Hepatocyte (in vitro differentiated cells): Measurements from ENCODE around the gene LGALS3BP. TPM values are rescaled to one million over a fixed set of nuclear protein-coding genes. Genes with fewer than 3 reads are reported as not detected.

Source experiments
- DNase-seq: peaks from one replicate; pipeline ENCODE4 v3.0.0-alpha.2; 2016; ENCODE audit warnings: low spot score
- H2AFZ ChIP-seq: fragments of 200-600 bp; sonication (generic); 2 replicates; pipeline ENCODE4 v1.6.0; 2016; ENCODE audit warnings: antibody characterized with exemption, mild to moderate bottlenecking
- H3K27ac ChIP-seq: fragments of 200-600 bp; sonication (generic); 2 replicates; pipeline ENCODE4 v1.5.1; 2016; ENCODE audit warnings: mild to moderate bottlenecking
- H3K27me3 ChIP-seq: fragments of 200-600 bp; sonication (generic); 2 replicates; pipeline ENCODE4 v1.6.1; 2016
- H3K36me3 ChIP-seq: fragments of 200-600 bp; sonication (generic); replicated peaks from 2 replicates; pipeline ENCODE4 v1.5.1; 2016; ENCODE audit warnings: low read depth; ENCODE audit not compliant: insufficient read depth
- H3K4me1 ChIP-seq: fragments of 200-600 bp; sonication (generic); 2 replicates; pipeline ENCODE4 v1.5.1; 2016; ENCODE audit warnings: mild to moderate bottlenecking, moderate library complexity; ENCODE audit not compliant: insufficient read depth
- H3K4me2 ChIP-seq: fragments of 200-600 bp; sonication (generic); 2 replicates; pipeline ENCODE4 v1.6.0; 2016
- H3K4me3 ChIP-seq: fragments of 200-600 bp; sonication (generic); 2 replicates; pipeline ENCODE4 v1.5.1; 2016; ENCODE audit warnings: mild to moderate bottlenecking
- H3K79me2 ChIP-seq: fragments of 200-600 bp; sonication (generic); 2 replicates; pipeline ENCODE4 v1.6.0; 2017; ENCODE audit warnings: mild to moderate bottlenecking
- H3K9me2 ChIP-seq: fragments of 200-600 bp; sonication (generic); replicated peaks from 2 replicates; pipeline ENCODE4 v1.6.0; 2017; ENCODE audit warnings: mild to moderate bottlenecking; ENCODE audit not compliant: insufficient read depth
- H3K9me3 ChIP-seq: fragments of 200-600 bp; sonication (generic); 2 replicates; pipeline ENCODE4 v1.5.1; 2016; ENCODE audit warnings: low read depth, mild to moderate bottlenecking
- H4K20me1 ChIP-seq: fragments of 200-600 bp; sonication (generic); 2 replicates; pipeline ENCODE4 v1.6.0; 2016; ENCODE audit warnings: mild to moderate bottlenecking; ENCODE audit not compliant: insufficient read depth, poor library complexity, severe bottlenecking
- CTCF ChIP-seq: fragments of 200-600 bp; sonication (generic); IDR thresholded peaks from 2 replicates; pipeline ENCODE4 v1.5.1; 2016; ENCODE audit warnings: antibody characterized with exemption, mild to moderate bottlenecking; ENCODE audit not compliant: poor library complexity
- EZH2 ChIP-seq: fragments of 200-600 bp; sonication (generic); IDR thresholded peaks from 2 replicates; pipeline ENCODE4 v1.6.1; 2016; ENCODE audit warnings: antibody characterized with exemption, mild to moderate bottlenecking, borderline replicate concordance
- EZH2phosphoT487 ChIP-seq: fragments of 200-600 bp; sonication (generic); IDR thresholded peaks from one replicate; pipeline ENCODE4 v1.6.1; 2018; ENCODE audit warnings: antibody characterized with exemption, mild to moderate bottlenecking, low read depth, moderate library complexity; ENCODE audit not compliant: unreplicated experiment, severe bottlenecking
- WGBS: methylation state at CpG from one replicate; pipeline ENCODE4 v1.1.6; 2016; ENCODE audit warnings: low lambda C conversion rate; ENCODE audit errors: missing lambda C conversion rate; 5-methylcytosine and 5-hydroxymethylcytosine counted together
- polyA plus RNA-seq: library from polyadenylated mRNA; unstranded; fragments of >200 nt; fragmentation: Nextera tagmentation; extraction: Ambion mirVana; gene quantifications from 2 replicates; pipeline ENCODE4 v1.2.1, GENCODE V29; 2016
- total RNA-seq: library from RNA; depleted of rRNA; stranded (reverse); fragments of >200 nt; gene quantifications from 2 replicates; pipeline ENCODE4 v1.2.3, GENCODE V29; 2014

LGALS3BP gene
- total and polyA plus RNA-seq, 2 experiments from 2014 or later = 305 to 787 TPM

DNA sequence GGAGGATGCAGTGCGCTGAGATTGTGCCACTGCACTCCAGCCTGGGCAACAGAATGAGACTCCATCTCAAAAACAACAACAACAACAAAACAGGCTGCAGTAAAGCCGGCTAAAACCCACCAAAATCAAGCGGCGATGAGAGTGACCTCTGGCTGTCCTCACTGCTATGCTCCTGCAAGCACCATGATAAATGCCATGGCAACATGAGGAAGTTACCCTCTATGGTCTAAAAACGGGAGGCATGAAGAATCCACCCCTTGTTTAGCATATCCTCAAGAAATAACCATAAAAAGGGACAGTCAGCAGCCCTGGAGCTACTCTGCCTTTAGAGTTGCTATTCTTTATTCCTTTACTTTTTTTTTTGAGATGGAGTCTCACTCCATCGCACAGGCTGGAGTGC, 8.4 kb upstream of the LGALS3BP start:
- no peaks in the 10 kb centered on the region for H3K27me3 ChIP-seq
- no peak overlapping the region for H3K4me2 ChIP-seq
- H3K4me3 ChIP-seq = no peak overlapping the region
- H3K4me1 ChIP-seq = peaks cover 10% of the 10 kb centered on the region
- no peaks in the 10 kb centered on the region for H3K9me2 ChIP-seq
- TF ChIP-seq EZH2phosphoT487 (no peak), EZH2 (no peak), CTCF (no peak)
- H4K20me1 ChIP-seq = peaks cover 4% of the 10 kb centered on the region
- H3K36me3 ChIP-seq = no peaks in the 10 kb centered on the region
- H2AFZ ChIP-seq = no peak overlapping the region
- no peak overlapping the region for H3K27ac ChIP-seq
- no peaks in the 10 kb centered on the region for H3K9me3 ChIP-seq
- no peak for DNase-seq
- no peaks in the 10 kb centered on the region for H3K79me2 ChIP-seq
- 78% methylated on average over 6 of the region's 6 CpGs for WGBS

GRCh38 chr17:78986649-78987328, 7.1 kb upstream of the LGALS3BP start:
- peak overlapping the region; percentile 24 for H2AFZ ChIP-seq
- peak overlapping the region; percentile 73 for H3K4me2 ChIP-seq
- WGBS = 21% methylated on average over 15 of the region's 15 CpGs

DNA sequence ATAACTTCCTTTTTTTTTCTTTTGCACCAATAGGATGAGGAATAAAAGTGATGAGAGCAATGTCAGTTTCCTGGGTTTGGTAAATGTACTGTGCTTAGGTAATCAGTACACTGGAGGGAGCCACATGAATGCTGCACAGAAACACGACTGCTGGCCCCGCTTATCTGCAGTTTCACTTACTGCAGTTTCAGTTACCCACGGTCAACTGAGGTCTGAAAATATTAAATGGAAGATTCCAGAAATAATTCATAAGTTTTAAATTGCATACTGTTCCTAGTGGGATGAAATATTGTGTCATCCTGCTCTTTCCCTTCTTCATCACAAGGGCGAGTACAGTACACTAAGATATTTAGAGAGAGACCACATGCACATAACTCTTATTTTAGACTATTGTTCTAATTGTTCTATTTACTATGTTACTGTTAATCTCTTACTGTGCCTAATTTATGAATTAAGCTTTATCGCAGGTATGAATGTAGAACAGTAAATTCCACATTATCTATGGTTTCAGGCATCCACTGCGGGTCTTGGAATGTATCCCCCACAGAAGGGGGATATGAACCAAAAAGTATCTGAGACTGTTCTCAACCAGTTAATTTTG, 6.4 kb upstream of the LGALS3BP start:
- Histone ChIP-seq H3K4me3 (no peak overlapping the region), H3K27ac (peak overlapping the region; percentile 68)
- DNase-seq = peak; percentile 69

More at GRCh38 chr17:78986649-78987328, 7.1 kb upstream of the LGALS3BP start:
- Histone ChIP-seq H3K27me3 (no peaks in the 10 kb centered on the region), H3K79me2 (no peaks in the 10 kb centered on the region), H3K9me3 (no peaks in the 10 kb centered on the region), H3K9me2 (no peaks in the 10 kb centered on the region), H3K36me3 (no peaks in the 10 kb centered on the region), H3K27ac (peak overlapping the region; percentile 68), H3K4me3 (no peak overlapping the region), H4K20me1 (no peaks in the 10 kb centered on the region), H3K4me1 (peaks cover 10% of the 10 kb centered on the region)
- peak; percentile 68 for DNase-seq
- TF ChIP-seq EZH2 = no peak
- TF ChIP-seq CTCF = no peak
- TF ChIP-seq EZH2phosphoT487 = no peak

More for the DNA sequence above, 6.4 kb upstream of the LGALS3BP start:
- peak overlapping the region; percentile 73 for H3K4me2 ChIP-seq
- H3K9me2 ChIP-seq = no peaks in the 10 kb centered on the region
- H3K36me3 ChIP-seq = no peaks in the 10 kb centered on the region
- peak overlapping the region; percentile 24 for H2AFZ ChIP-seq
- peak; percentile 45 for TF ChIP-seq CTCF
- no peak for TF ChIP-seq EZH2phosphoT487
- no peak for TF ChIP-seq EZH2
- no peaks in the 10 kb centered on the region for H3K9me3 ChIP-seq
- no peaks in the 10 kb centered on the region for H4K20me1 ChIP-seq
- H3K79me2 ChIP-seq = no peaks in the 10 kb centered on the region
- peaks cover 10% of the 10 kb centered on the region for H3K4me1 ChIP-seq
- 57% methylated on average over 6 of the region's 6 CpGs for WGBS
- no peaks in the 10 kb centered on the region for H3K27me3 ChIP-seq
